Naive thymus-derived CD4-positive, alpha-beta T cell (primary cell): ENCODE results near the gene DAAM2. TPM values are rescaled to one million over a fixed set of nuclear protein-coding genes. Genes with fewer than 3 reads are reported as not detected.

Experiments
- ATAC-seq: fragments of 150-1000 bp; cut with Tn5 transposase; 2 replicates; pipeline ENCODE4 v1.10.0; 2021; ENCODE audit warnings: mild to moderate bottlenecking, moderate library complexity
- CTCF ChIA-PET: fragments of 350-600 bp; sonication (Branson Sonifier 250); formaldehyde crosslinking; loops from one replicate; lab custom pipeline; 2021; ENCODE audit warnings: antibody characterized with exemption; lab: Charles Lee
- POLR2A ChIA-PET: fragments of 350-600 bp; sonication (Branson Sonifier 250); formaldehyde crosslinking; loops from one replicate; lab custom pipeline; 2021; ENCODE audit warnings: antibody characterized with exemption, inconsistent platforms; lab: Charles Lee
- DNase-seq, 9 donors: peaks; one replicate each; pipeline versions ENCODE4 v3.0.0 to v3.0.0-alpha.2; 2020 to 2022; ENCODE audit warnings: mixed read lengths in 1 of 9
- H3K27ac ChIP-seq: one replicate; pipeline ENCODE4 v1.7.0; 2013; ENCODE audit warnings: mild to moderate bottlenecking, low read depth, low read length, moderate library complexity
- H3K27me3 ChIP-seq, 2 donors: one replicate each; pipeline ENCODE4 v1.7.0; 2013; ENCODE audit warnings: low read length in 2 of 2, mild to moderate bottlenecking in 2 of 2, moderate library complexity in 2 of 2; ENCODE audit not compliant: control insufficient read depth in 2 of 2, insufficient read depth in 2 of 2
- H3K36me3 ChIP-seq, 3 experiments: 1 replicate in 2 of 3; 2 replicates in 1 of 3; pipeline ENCODE4 v1.7.0; 2013; ENCODE audit warnings: low read length in 3 of 3, mild to moderate bottlenecking in 3 of 3, moderate library complexity in 1 of 3; ENCODE audit not compliant: insufficient read depth in 3 of 3, control insufficient read depth in 2 of 3
- H3K4me1 ChIP-seq, 2 donors: one replicate each; pipeline ENCODE4 v1.7.0; 2013; ENCODE audit warnings: low read length in 2 of 2, mild to moderate bottlenecking in 2 of 2, moderate library complexity in 1 of 2; ENCODE audit not compliant: control insufficient read depth in 2 of 2, insufficient read depth in 2 of 2
- H3K4me3 ChIP-seq: 2 replicates; pipeline ENCODE4 v1.7.0; 2013; ENCODE audit warnings: mild to moderate bottlenecking, low read length
- H3K9me3 ChIP-seq, 3 experiments: 1 replicate in 2 of 3; 2 replicates in 1 of 3; pipeline ENCODE4 v1.7.0; 2013; ENCODE audit warnings: low read length in 3 of 3; ENCODE audit not compliant: control insufficient read depth in 2 of 3
- H3K27ac Mint-ChIP-seq, 9 donors: one replicate each; pipeline ENCODE4 v1.8.0; 2020 to 2022; ENCODE audit warnings: mixed read lengths in 9 of 9, mild to moderate bottlenecking in 8 of 9, moderate library complexity in 5 of 9, inconsistent platforms in 2 of 9
- H3K27me3 Mint-ChIP-seq, 5 donors: one replicate each; pipeline ENCODE4 v1.8.0; 2021 to 2022; ENCODE audit warnings: mixed read lengths in 5 of 5, mild to moderate bottlenecking in 1 of 5
- H3K36me3 Mint-ChIP-seq, 5 donors: one replicate each; pipeline ENCODE4 v1.8.0; 2020 to 2022; ENCODE audit warnings: mixed read lengths in 5 of 5, mild to moderate bottlenecking in 3 of 5, inconsistent platforms in 1 of 5
- H3K4me1 Mint-ChIP-seq, 7 donors: one replicate each; pipeline ENCODE4 v1.8.0; 2020 to 2022; ENCODE audit warnings: mixed read lengths in 7 of 7, mild to moderate bottlenecking in 3 of 7, inconsistent platforms in 1 of 7
- H3K4me3 Mint-ChIP-seq, 10 donors: one replicate each; pipeline ENCODE4 v1.8.0; 2020 to 2022; ENCODE audit warnings: mild to moderate bottlenecking in 10 of 10, mixed read lengths in 10 of 10, moderate library complexity in 6 of 10, inconsistent platforms in 2 of 10
- H3K9me3 Mint-ChIP-seq, 11 donors: one replicate each; pipeline ENCODE4 v1.8.0; 2020 to 2022; ENCODE audit warnings: mixed read lengths in 11 of 11, mild to moderate bottlenecking in 4 of 11, inconsistent platforms in 1 of 11, moderate library complexity in 1 of 11
- intact Hi-C, 2 donors: fragments of 100-400 bp; cut with micrococcal nuclease; formaldehyde crosslinking; loops; one replicate each; pipeline ENCODE4 v1.15.1; 2023
- polyA plus RNA-seq, 2 donors: library from polyadenylated mRNA; unstranded; fragments of 300-500 nt; fragmentation: Illumina TruSeq; gene quantifications; one replicate each; pipeline ENCODE4 v1.2.3, GENCODE V29; 2021
- total RNA-seq, 6 experiments: library from RNA in 5 of 6; stranded (reverse) in 5 of 6; gene quantifications; 1 replicate in 5 of 6; 2 replicates in 1 of 6; pipeline ENCODE4 v1.2.3 and lab custom pipeline; 2021 to 2026

DAAM2 gene
- total and polyA plus RNA-seq, 7 experiments from 2014 or later = not detected

- Mint-ChIP-seq H3K27ac (no peak overlapping the region), H3K9me3 (no peaks in the 10 kb centered on the region), H3K4me1 (peaks cover 0 to 5% (median 0%) of the 10 kb centered on the region in 7 donors), H3K4me3 (no peak overlapping the region), H3K27me3 (peaks cover 41 to 57% (median 55%) of the 10 kb centered on the region in 5 donors), H3K36me3 (no peaks in the 10 kb centered on the region)
- DNase-seq = no peak
- ChIA-PET POLR2A (no interaction called here), CTCF (interaction anchor here (0.6 kb wide), 1 partner anchor 431 kb away, joined by 3 read pairs; no protein-coding TSS in a partner anchor)
- H3K36me3 ChIP-seq = no peaks in the 10 kb centered on the region
- H3K4me3 ChIP-seq = no peak overlapping the region
- no peaks in the 10 kb centered on the region for H3K27me3 ChIP-seq
- H3K4me1 ChIP-seq = no peaks in the 10 kb centered on the region
- intact Hi-C loops = no loop called here
- no peak for ATAC-seq
- no peaks in the 10 kb centered on the region for H3K9me3 ChIP-seq
- no peak overlapping the region for H3K27ac ChIP-seq
Measured at GRCh38 chr6:39794231-39794630, 2.1 kb downstream of the DAAM2 start.

- Histone ChIP-seq H3K36me3 (no peaks in the 10 kb centered on the region), H3K27ac (no peak overlapping the region), H3K4me1 (no peaks in the 10 kb centered on the region), H3K27me3 (no peaks in the 10 kb centered on the region), H3K4me3 (no peak overlapping the region), H3K9me3 (no peaks in the 10 kb centered on the region)
- DNase-seq (no peak), ATAC-seq (no peak)
- POLR2A ChIA-PET = no interaction called here
- Mint-ChIP-seq H3K4me1 (peaks cover 0 to 1% (median 0%) of the 10 kb centered on the region in 7 donors), H3K27me3 (peaks cover 26 to 49% (median 39%) of the 10 kb centered on the region in 5 donors), H3K9me3 (no peaks in the 10 kb centered on the region), H3K4me3 (no peak overlapping the region), H3K36me3 (no peaks in the 10 kb centered on the region), H3K27ac (no peak overlapping the region)
- CTCF ChIA-PET = no interaction called here
- intact Hi-C loops = no loop called here
Measured at GRCh38 chr6:39797751-39798150, 5.6 kb downstream of the DAAM2 start.

- intact Hi-C loops = no loop called here
- no peaks in the 10 kb centered on the region for H3K36me3 ChIP-seq
- Mint-ChIP-seq H3K4me1 (no peaks in the 10 kb centered on the region), H3K27ac (no peak overlapping the region), H3K4me3 (no peak overlapping the region), H3K36me3 (no peaks in the 10 kb centered on the region), H3K27me3 (peaks cover 0 to 37% (median 21%) of the 10 kb centered on the region in 5 donors), H3K9me3 (no peaks in the 10 kb centered on the region)
- POLR2A ChIA-PET = no interaction called here
- CTCF ChIA-PET = no interaction called here
- no peaks in the 10 kb centered on the region for H3K27me3 ChIP-seq
- no peak for ATAC-seq
- no peak overlapping the region for H3K27ac ChIP-seq
- H3K4me3 ChIP-seq = no peak overlapping the region
- no peaks in the 10 kb centered on the region for H3K9me3 ChIP-seq
- H3K4me1 ChIP-seq = no peaks in the 10 kb centered on the region
- DNase-seq = no peak
Measured at GRCh38 chr6:39800034-39801032, 8.2 kb downstream of the DAAM2 start.

GRCh38 chr6:39801456-39802251 is 9.5 kb downstream of the DAAM2 start:
- intact Hi-C loops = no loop called here
- ATAC-seq (no peak), DNase-seq (no peak)
- ChIA-PET CTCF (no interaction called here), POLR2A (no interaction called here)
- no peaks in the 10 kb centered on the region for H3K36me3 ChIP-seq
- H3K4me1 Mint-ChIP-seq = no peaks in the 10 kb centered on the region
- H3K27me3 Mint-ChIP-seq = peaks cover 8 to 36% (median 16%) of the 10 kb centered on the region in 5 donors
- no peak overlapping the region for H3K27ac ChIP-seq
- no peaks in the 10 kb centered on the region for H3K9me3 ChIP-seq
- no peak overlapping the region for H3K4me3 ChIP-seq
- no peak overlapping the region for H3K4me3 Mint-ChIP-seq
- no peaks in the 10 kb centered on the region for H3K9me3 Mint-ChIP-seq
- no peaks in the 10 kb centered on the region for H3K27me3 ChIP-seq
- H3K4me1 ChIP-seq = no peaks in the 10 kb centered on the region
- no peaks in the 10 kb centered on the region for H3K36me3 Mint-ChIP-seq
- no peak overlapping the region for H3K27ac Mint-ChIP-seq

- H3K4me3 Mint-ChIP-seq = no peak overlapping the region
- no peaks in the 10 kb centered on the region for H3K36me3 ChIP-seq
- no peaks in the 10 kb centered on the region for H3K4me1 ChIP-seq
- ATAC-seq (no peak), DNase-seq (no peak)
- H3K27me3 Mint-ChIP-seq = peaks cover 10 to 45% (median 29%) of the 10 kb centered on the region in 5 donors
- no peaks in the 10 kb centered on the region for H3K36me3 Mint-ChIP-seq
- no peaks in the 10 kb centered on the region for H3K9me3 ChIP-seq
- no peaks in the 10 kb centered on the region for H3K9me3 Mint-ChIP-seq
- no peaks in the 10 kb centered on the region for H3K4me1 Mint-ChIP-seq
- H3K4me3 ChIP-seq = no peak overlapping the region
- H3K27me3 ChIP-seq = no peaks in the 10 kb centered on the region
- intact Hi-C loops = no loop called here
- H3K27ac ChIP-seq = no peak overlapping the region
- POLR2A ChIA-PET = no interaction called here
- no peak overlapping the region for H3K27ac Mint-ChIP-seq
- CTCF ChIA-PET = no interaction called here
Measured at GRCh38 chr6:39803872-39804271, 11.7 kb downstream of the DAAM2 start.

GRCh38 chr6:39804466-39805065 is 12.4 kb downstream of the DAAM2 start:
- no peak overlapping the region for H3K27ac ChIP-seq
- H3K4me1 ChIP-seq = no peaks in the 10 kb centered on the region
- no peak for ATAC-seq
- H3K27ac Mint-ChIP-seq = no peak overlapping the region
- ChIA-PET POLR2A (no interaction called here), CTCF (no interaction called here)
- H3K9me3 Mint-ChIP-seq = no peaks in the 10 kb centered on the region
- DNase-seq = no peak
- no peaks in the 10 kb centered on the region for H3K9me3 ChIP-seq
- no peaks in the 10 kb centered on the region for H3K27me3 ChIP-seq
- no peaks in the 10 kb centered on the region for H3K36me3 Mint-ChIP-seq
- intact Hi-C loops = no loop called here
- no peaks in the 10 kb centered on the region for H3K36me3 ChIP-seq
- no peak overlapping the region for H3K4me3 Mint-ChIP-seq
- H3K4me3 ChIP-seq = no peak overlapping the region
- H3K4me1 Mint-ChIP-seq = no peaks in the 10 kb centered on the region
- peaks cover 10 to 50% (median 29%) of the 10 kb centered on the region in 5 donors for H3K27me3 Mint-ChIP-seq
